Activated CD8-positive, alpha-beta memory T cell treated with anti-CD3 and anti-CD28 coated beads, Interleukin-2, amount 50 U/mL, for 48 hours (primary cell): Measurements from ENCODE around the gene OSBPL9.
"Not testable (repeated sequence)": the region's sequence is repeated elsewhere in the genome, so short reads cannot be mapped to it uniquely, and the experiment has no call there.

Experiments
- DNase-seq: peaks from one replicate; pipeline ENCODE4 v3.0.0-alpha.2; 2020

OSBPL9 gene

DNA sequence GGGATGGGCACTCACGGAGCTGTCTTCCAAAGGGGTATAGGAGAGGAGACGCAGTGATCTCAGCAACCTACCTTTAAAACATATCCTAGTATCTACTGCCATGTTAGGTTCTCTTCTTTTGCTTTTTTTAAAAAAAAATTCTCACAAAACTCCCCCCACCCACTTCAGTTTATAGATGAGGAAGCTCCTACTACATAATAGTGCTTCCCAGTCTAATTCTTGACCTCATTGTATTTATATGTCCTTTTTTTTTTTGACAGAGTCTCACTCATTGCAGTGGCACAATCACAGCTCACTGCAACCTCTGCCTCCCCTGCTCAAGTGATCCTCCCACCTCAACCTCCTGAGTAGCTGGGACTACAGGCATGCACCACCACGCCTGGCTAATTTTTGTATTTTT lies 99.9 kb downstream of the OSBPL9 start:
- DNase-seq: no peak

DNA sequence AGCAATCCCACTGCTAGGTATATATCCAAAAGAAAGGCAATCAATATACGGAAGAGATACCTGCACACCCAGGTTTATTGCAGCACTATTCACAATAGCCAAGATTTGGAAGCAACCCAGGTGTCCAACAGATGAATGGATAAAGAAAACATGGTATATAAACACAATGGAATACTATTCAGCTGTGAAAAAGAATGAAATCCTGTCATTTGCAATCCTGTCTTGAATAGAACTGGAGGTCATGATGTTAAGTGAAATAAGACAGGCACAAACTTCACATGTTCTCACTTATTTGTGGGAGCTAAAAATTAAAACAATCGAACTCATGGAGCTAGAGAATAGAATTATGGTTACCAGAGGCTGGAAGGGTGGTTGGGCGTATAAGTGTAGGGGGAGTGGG lies 101.0 kb downstream of the OSBPL9 start:
- DNase-seq: no peak

DNA sequence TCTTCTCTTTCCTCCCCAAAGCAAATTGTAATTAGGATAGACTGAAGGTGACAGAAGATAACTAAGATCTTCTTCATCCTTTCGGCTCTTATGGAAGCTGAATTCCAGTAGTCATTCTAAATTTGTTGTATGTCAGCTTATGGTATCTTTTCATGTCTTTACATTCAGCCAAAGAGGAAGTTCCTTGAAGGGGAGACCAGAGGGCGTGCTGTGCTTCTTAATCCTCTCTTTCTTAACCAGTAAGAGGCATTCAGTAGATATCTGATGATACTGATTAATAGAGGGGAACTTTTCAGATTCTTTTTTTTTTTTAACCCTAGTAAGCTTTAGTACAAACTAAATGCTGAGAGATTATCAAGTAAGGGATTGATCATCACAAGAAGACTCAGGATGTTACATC lies 102.3 kb downstream of the OSBPL9 start:
- no peak for DNase-seq

DNA sequence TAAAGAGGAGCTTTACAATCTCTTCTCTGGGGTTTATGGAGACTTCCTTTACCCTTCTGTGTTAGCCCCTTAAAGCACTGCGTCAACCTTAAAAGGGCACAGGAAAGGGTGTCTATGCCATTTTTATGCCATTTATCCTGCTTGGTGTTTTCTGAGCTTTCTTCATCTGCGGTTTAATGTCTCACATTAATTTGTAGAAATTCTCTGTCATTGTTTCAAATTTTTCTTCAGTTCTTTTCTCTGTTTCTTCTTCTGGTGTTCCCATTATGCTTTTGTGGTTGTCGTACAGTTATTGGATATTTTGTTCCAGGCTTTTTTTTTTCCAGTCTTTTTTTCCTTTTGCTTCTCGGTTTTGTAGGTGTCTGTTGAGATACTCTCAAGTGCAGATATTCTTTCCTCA lies 107.9 kb downstream of the OSBPL9 start:
- no peak for DNase-seq

DNA sequence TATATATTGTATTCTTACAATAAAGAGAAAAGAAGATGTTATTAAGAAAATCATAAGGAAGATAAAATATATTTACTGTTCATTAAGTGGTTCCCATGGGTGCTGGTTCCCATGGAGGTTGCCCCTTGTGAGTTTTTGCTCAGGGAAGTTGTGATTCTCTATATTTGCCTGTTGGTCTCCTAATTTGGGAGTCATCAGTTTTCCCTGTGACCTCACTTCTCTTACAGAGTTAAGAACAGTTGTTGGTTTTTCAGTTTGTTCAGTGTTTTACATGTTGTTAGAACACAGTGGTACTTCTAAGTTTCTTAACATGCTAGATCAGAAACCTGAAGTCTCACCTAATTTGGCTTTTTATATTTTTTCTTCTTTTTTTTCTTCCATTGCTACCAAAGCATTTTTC lies 109.2 kb downstream of the OSBPL9 start:
- DNase-seq: no peak

DNA sequence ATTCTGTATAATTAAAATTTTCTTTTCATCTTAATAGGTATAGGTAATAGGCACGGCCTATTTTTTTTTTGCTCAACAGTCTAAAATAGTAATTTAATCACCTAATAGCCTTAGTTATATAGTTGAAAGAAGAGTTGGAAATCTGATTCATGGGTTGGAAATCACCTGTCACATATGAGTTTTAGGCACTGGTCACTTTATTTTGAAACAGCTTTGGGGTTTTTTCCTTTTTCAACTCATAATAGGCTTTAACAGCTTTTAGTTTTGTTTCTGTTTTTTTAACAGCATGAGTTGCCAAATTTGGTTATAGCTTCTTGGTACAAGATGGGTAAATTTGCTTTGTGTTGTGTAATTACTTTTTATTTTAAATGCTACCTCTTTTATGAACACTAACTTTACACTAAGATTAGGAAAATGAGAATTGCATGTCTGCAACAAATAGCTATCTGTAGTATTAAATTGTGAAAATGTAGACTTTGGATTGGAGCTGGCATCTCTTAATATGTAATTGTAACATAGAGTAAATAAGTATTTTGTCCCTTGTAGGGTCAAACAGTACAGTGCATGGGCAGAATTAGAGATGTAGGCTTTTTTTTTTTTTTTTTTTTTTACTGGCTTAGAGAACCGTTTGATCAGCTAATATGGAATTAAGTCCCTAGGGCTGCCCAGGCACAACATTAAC lies 109.8 kb downstream of the OSBPL9 start:
- no peak for DNase-seq

DNA sequence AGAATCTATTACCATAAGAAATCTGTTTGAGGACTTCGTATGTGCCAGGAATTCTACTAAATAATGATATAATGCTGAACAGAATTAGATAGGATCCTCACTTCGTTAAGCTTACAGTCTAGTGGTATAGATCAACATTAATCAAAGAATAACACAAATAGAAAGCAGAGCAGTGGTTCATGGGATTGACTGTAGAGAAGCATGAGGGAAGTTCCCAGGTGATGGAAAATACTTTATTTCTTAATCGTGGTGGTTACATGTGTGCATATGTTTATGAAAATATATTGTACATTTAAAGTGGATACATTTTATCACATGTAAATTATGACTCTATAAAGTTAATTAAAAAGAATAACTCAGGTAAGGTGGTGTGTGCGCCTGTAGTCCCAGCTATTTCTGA lies 110.5 kb downstream of the OSBPL9 start:
- DNase-seq: no peak

DNA sequence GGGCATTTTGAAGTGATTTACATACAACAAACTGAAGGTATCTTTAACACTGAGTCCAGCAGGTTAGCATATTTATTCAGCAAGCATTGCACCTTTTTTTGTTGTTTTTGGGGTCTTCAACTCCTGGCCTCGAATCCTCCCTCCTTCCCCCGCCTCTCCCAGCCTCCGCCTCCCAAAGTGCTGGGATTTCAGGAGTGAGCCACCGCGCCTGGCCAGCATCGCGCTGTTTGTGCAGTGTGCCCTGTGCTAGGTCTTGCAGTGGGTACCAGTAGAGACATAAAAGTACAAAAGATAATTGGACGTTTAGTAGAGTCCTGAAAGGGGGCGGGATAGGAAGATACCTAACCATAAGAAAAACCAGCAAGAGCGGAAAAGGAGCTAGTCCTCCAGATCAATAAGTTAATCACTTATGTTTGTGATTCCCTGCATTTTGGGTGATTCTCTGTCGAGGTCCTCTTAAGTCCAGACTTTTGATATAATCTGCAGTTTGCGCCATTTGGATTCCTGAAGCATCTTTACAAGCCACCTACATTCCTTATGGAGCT lies 111.8 kb downstream of the OSBPL9 start:
- no peak for DNase-seq

DNA sequence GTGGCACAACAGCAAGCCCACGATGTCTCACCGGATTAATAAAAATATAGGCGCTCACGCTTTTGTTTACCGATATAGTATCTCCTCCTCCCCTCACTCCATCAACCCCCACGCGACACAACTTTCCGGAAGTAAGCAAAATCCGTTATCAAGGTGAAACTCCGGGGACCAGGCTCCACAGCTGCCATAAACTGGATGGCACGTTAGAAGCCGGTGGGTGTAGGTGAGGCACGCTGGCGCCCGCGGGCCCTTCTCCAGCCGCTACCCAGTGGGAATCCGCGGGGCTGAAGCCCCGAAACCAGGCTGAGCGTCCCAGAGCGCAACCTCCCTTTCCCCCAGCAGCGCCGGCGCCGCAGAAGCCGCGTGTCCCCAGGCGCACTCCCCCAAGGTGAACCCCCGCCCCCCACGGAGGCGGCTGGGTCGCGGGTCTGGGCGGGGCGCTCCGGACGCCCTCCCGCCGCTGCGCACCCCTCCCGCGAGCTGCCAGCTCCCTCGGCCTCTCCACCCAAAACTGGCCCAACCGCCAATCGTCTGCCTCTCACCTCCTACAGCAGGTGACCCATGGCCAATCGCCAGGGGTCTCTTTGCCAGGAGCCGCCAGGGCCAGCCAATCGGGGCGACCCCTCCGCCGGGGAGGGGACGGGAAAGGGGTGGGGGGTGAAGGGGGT lies 112.4 kb downstream of the OSBPL9 start:
- DNase-seq: peak; percentile 95

DNA sequence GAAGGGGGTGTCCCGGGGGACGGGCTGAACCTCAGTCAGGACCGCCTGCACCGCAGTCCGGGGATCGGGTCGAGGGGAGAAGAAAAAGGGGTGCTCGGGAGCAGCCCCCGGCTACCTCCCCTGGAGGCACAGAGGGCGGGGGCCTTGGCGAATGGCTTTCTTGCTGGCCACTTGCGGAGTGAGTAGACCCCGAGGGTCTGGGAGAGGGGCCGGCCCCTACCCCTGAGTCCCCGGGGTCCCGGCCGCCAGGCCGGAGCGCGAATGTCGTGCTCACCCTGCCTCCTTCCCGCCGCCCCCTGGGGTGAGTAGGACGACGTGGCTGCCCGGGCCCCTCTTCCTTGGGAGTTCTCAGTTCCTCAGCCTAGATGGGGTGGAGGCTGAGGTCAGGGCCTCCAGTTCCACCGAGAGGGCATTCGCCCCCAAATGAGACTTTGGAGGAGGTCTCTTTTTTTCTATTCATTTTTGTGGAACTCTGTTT lies 113.0 kb downstream of the OSBPL9 start:
- no peak for DNase-seq

DNA sequence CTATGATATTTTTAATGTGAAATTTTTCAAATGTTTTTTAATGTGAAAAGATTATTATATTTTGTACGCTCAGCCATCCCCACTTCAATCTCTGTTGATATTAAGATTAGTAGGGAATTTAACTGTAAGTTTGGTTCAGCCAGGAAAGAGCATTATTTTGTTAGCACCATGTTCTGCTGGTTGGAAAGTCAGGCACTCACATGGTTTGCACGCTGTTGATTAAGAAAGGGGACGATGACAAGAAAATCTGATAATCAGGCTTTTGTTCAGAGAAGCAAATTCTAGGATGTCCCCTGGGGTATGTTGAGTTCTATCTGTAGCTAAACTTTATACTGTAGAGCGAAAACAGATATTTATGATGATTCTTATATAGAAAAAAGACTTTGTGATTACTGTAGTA lies 115.1 kb downstream of the OSBPL9 start:
- no peak for DNase-seq

DNA sequence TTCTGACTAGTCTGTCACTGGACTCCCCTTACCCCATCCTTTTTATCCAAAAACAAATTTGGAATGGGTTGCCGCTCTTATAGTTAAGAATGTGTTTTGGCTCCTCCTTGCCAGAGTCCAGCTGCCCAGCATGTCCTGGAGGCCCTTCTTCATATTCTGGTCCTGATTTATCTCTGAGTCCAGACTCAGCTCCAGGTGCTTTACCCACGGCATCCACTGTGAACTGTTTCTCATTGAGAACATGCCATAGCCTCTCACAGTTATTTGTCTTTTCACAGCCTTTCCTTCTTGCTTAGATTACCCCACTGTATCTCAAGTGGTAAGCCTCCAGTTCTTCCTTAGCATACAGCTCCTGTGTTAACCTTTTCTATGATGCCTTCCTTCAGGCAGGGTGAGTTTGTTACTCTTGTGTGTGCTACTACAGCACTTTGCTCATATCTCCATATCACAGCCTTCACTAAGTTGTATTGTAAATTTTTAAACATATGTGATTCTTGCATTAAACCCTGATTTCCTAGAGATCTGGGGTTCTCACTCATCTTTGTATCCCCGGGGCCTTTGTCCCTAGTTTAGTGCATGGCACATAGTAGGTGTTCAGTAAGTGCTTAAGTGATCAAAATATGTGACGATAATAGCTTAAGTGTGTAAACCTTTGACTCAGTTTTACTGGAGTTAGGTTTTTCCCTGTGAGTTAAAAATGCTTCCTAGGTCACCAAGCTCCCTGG lies 116.0 kb downstream of the OSBPL9 start:
- DNase-seq: no peak

DNA sequence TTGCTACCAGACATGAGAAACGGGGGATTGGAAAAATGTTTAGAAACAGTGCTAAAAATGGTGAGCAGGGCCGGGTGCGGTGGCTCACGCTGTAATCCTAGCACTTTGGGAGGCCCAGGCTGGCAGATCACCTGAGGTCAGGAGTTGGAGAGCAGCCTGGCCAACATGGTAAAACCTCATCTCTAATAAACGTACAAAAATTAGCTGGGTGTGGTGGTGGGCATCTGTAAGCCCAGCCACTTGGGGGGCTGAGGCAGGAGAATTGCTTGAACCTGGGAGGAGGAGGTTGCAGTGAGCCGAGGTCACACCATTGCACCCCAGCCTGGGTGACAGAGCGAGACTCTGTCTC lies 116.5 kb downstream of the OSBPL9 start:
- DNase-seq: not testable (repeated sequence)

DNA sequence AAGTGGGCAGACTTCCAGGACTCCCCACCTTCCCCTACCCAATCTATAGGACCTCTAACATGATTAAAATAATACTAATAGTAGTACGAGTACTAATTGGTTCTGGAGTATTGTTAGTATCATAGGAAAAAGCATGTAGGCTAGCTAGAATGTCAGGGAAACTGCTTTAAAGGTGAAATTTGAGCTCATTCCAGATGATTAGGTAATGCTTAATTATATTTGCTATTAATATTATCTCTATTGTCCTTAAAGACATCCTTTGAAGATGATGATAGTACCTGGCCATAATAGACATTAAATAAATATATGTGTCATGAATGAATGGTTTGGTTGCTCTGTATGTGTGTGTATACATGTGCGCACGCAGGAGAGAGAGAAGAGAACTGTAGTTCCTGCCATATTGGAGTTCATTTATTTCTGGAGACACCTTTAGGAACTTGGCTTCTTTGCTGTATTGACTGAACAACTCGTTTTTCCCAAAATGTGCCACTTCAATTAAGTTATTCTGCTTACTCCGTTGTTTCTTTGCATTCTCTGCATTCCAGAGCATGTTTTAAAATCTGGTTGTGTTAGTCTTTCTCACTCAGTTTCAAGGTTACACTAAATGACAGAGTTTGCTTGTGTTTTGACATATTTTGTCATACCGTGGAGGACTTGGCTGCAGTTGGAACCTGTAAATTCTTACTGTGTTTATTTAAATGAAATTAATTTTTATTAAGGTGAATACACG lies 117.1 kb downstream of the OSBPL9 start:
- DNase-seq: no peak

DNA sequence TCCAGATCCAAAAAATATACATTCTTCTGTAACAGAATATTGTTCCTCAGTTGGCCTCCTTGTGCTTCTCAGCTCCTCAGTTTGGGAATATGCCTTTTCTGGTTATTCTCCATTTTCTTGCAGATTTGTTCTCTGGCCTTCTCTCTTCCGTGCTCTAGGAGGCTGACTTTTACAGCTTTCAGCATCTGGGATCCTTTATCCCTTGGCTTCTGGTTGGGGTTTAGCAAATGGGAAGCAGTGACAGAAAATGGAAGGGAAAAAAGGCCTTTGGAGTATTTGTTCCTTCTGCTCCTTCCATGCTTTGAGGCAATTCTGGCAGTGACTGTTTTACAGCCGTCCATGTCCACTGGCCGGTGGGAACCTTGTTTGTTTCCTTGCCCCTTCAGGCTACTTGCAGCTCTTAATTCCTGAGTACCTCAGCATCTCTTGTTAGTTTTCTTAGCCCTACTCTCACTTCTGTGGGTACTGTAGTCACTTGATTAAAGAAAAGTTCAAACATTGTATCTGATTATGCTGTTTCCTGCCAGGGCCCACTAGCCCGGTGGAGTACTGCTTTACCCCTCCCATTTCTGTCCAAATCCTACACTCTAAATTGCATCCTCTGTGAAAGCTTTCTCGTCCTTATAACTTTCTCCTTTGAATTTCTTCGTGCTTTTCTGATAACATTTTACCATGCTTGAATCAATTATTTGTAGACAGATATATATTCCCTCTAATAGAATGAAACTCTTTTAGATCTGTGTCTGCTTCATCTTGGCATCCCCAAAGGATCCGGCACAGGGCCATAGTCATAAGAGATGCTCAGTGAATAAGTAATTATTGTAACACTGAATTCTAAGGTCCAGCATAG lies 118.2 kb downstream of the OSBPL9 start:
- no peak for DNase-seq

DNA sequence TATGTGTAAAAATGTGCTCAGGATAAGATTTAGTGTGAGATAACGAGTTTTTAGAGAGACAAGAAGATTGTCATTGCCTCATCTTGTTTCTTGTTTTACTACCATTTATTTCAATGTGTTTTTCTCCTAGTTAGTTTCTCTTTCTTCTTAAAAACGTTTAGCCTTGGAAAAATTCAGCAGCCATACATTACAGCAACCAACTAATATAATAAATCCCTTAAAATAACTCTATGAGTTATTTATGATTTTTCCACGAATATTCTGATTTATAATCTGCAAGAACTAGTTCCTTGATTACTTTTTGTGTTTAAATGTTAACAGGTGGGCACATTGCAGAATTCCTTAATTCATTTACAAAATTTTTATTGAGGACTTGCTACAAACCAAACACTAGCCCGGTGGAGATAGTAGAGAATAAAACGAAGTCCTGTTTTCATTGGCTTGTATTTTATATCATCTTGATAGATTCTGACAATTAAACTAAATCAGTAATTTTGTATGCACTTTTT lies 118.9 kb downstream of the OSBPL9 start:
- no peak for DNase-seq

DNA sequence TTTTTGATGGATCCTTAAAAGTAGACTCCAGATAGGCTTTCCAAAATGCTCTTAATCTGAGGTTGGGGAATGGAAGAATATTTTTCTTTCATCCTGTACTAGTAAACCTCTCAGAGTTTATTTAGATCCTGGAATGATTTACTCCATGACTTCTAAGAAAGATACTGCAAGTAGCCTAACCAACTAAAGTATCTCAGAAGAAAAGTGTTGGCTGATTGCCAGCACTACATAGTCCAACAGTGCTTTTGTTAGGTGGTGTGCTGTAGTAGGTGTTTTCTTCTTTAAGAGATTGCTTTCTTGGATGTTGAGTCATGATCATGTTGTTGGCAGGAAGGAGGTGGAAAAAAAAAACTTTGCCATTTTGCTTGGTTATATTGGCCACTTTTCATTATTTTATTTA lies 119.8 kb downstream of the OSBPL9 start:
- DNase-seq: no peak

DNA sequence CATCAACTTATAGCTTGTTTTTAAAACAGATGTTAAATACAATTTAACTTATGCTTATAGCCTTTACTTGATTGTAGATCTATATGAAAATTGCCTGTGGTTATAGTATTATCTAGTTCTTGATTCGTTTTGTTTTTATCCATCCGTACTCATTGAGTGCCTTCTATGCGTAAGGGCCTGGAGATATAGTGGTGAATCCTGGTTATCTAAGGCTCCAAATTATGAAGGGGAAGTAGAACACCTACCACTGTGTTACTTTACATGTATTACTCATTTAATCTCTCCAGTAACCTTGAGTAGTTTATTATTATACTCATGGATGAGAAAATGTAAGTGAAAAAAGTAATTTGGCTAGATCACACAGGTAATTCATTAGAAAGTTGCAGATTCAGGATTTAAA lies 121.8 kb downstream of the OSBPL9 start:
- no peak for DNase-seq

DNA sequence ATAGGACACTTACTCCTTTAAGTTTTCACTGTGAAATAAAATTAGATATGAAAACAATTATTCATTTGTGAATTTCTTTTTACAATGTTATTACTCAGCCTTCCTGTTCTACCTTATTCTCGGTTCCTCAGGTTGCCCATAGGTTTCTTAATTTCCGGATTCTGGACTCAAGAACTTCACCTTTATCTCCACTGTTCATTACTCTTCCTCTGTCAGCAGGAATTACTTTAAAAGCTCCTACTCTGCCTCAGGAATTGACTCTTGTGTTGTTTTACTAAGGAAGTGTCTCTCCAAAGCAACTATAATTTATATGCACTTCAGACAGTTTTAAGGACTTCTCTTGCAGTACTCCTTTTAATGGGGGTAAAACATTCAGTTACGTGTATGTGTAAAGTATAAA lies 123.8 kb downstream of the OSBPL9 start:
- DNase-seq: no peak

DNA sequence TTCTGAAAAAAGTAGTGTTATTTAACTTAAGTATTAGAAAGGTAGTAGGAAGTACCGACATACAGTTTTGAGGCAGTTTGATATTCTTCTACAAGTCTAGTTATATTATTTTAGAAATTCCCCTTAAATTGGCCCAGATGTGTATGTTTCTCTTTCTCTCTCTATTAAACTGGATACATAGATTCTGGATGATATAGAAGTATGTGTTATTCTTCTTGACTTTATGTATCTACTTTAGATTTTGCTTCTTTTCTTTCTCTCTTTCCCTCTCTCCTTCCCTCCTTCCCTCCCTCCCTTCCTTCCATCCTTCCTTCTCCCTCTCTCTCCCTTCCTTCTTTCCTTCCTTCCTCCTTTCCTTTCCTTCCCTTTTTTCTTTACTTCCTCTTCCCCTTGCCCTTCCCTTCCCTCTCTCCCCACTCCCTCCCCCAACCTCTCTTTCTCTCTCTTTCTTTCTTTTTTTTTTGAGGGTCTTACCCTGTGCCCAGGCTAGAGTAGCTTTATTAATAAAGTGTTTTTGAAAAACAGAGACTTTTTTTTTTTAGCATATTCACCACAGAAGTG lies 124.3 kb downstream of the OSBPL9 start:
- no peak for DNase-seq

DNA sequence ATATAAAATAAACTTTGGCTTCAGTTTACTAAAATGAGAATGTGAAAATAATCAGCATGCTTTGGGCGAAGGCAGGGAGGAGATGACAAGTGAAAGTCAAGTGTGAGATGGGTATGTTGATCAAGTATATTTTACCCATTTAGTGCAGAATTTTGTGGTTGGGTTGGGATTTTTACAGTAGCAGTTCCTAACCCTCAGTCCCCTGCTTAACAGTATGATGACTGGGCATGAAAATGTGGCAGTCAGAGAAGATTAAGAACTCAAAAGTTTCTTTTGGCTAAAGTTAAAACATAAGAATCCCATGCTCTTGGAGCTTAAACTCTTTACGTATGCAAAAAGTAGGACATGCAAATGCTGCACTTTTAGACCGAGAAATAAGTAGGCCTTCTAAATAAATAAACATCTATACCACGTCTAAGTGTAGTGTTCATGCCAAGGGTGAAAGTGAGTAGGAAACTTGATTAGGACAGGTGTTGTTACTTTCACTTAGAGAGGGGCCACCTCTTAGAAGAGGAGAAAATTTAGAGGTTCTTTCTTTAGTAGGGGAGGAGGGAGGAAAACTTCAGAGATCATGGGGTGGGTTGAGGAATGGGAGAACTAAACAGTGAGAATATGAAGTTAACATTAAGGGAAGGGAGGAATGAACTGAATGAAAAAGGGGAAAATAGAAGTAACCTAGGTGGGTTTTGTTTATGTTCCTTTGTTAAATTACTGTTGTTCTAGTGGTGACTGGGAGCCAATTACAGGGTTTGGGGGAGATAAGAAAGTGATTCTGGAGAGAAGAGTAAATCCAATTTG lies 127.8 kb downstream of the OSBPL9 start:
- no peak for DNase-seq
